ENCODE data around the gene IL13. TPM values are rescaled to one million over a fixed set of nuclear protein-coding genes. Genes with fewer than 3 reads are reported as not detected.

The IL13 gene
- polyA plus RNA-seq, 1 donor (not counting 4 experiments of a cell fraction or from before 2014, with no cell fraction given): not detected

GRCh38 chr5:132669966-132670882 is 12.3 kb downstream of the IL13 start:
- FAIRE-seq (no peak), DNase-seq (ENCODE audit: low read depth, low spot score) (no peak)
- no peaks in the 10 kb centered on the region for H3K79me2 ChIP-seq (ENCODE audit: control insufficient read depth, insufficient read depth, low read length)
- no peaks in the 10 kb centered on the region for H3K9me1 ChIP-seq (ENCODE audit: control insufficient read depth, extremely low read depth, insufficient read depth, low read length)
- dilution Hi-C loops (cut with MboI; ENCODE audit: extremely low pct_ligation_motif_present, low sequenced_read_pairs): no loop called here
- H3K4me2 ChIP-seq (ENCODE audit: control insufficient read depth, extremely low read depth, insufficient read depth, low read depth, low read length): no peak overlapping the region
- no peak overlapping the region for H3K27ac ChIP-seq (ENCODE audit: control insufficient read depth, insufficient read depth, low read length)
- H3K9ac ChIP-seq (ENCODE audit: control insufficient read depth, extremely low read depth, insufficient read depth, low read length): no peak overlapping the region
- TF ChIP-seq, protein P1, sequence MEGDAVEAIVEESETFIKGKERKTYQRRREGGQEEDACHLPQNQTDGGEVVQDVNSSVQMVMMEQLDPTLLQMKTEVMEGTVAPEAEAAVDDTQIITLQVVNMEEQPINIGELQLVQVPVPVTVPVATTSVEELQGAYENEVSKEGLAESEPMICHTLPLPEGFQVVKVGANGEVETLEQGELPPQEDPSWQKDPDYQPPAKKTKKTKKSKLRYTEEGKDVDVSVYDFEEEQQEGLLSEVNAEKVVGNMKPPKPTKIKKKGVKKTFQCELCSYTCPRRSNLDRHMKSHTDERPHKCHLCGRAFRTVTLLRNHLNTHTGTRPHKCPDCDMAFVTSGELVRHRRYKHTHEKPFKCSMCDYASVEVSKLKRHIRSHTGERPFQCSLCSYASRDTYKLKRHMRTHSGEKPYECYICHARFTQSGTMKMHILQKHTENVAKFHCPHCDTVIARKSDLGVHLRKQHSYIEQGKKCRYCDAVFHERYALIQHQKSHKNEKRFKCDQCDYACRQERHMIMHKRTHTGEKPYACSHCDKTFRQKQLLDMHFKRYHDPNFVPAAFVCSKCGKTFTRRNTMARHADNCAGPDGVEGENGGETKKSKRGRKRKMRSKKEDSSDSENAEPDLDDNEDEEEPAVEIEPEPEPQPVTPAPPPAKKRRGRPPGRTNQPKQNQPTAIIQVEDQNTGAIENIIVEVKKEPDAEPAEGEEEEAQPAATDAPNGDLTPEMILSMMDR (optimal IDR thresholded peaks at IDR 0.05 in 1 of 3, IDR thresholded peaks at IDR 0.05 in 1 of 3, conservative IDR thresholded peaks at IDR 0.05 in 1 of 3; ENCODE audit: extremely low read depth in 1 of 3, insufficient read depth in 2 of 3, low read length in 3 of 3): no peak
- TF ChIP-seq EZH2 (IDR thresholded peaks at IDR 0.05; ENCODE audit: low read length): no peak
- no peak overlapping the region for H2AFZ ChIP-seq (ENCODE audit: control insufficient read depth, low read length)
- H4K20me1 ChIP-seq (ENCODE audit: control insufficient read depth, extremely low read depth, insufficient read depth, low read length): no peaks in the 10 kb centered on the region
- no peaks in the 10 kb centered on the region for H3K36me3 ChIP-seq (ENCODE audit: control insufficient read depth in 2 of 2, extremely low read depth in 1 of 2, insufficient read depth in 2 of 2, low read length in 2 of 2)
- H3K27me3 ChIP-seq (ENCODE audit: control insufficient read depth, extremely low read depth, insufficient read depth, low read length): no peaks in the 10 kb centered on the region
- H3K4me3 ChIP-seq (ENCODE audit: control insufficient read depth in 2 of 3, extremely low read depth in 1 of 3, insufficient read depth in 2 of 3, low read depth in 1 of 3, low read length in 3 of 3): no peak overlapping the region
- H3K4me1 ChIP-seq (ENCODE audit: control insufficient read depth, extremely low read depth, insufficient read depth, low read length): peaks cover 14% of the 10 kb centered on the region
- H3K9me3 ChIP-seq (ENCODE audit: control insufficient read depth, low read depth, low read length): no peaks in the 10 kb centered on the region

- no peak for TF ChIP-seq EZH2 (IDR thresholded peaks at IDR 0.05; ENCODE audit: low read length)
- TF ChIP-seq, protein P1 (optimal IDR thresholded peaks at IDR 0.05 in 1 of 3, IDR thresholded peaks at IDR 0.05 in 1 of 3, conservative IDR thresholded peaks at IDR 0.05 in 1 of 3; ENCODE audit: extremely low read depth in 1 of 3, insufficient read depth in 2 of 3, low read length in 3 of 3): no peak
Measured at GRCh38 chr5:132671000-132671399, 13.0 kb downstream of the IL13 start.

More at GRCh38 chr5:132671000-132671399, 13.0 kb downstream of the IL13 start:
- Histone ChIP-seq H3K79me2 (ENCODE audit: control insufficient read depth, insufficient read depth, low read length) (no peaks in the 10 kb centered on the region), H3K9me3 (ENCODE audit: control insufficient read depth, low read depth, low read length) (no peaks in the 10 kb centered on the region), H3K9ac (ENCODE audit: control insufficient read depth, extremely low read depth, insufficient read depth, low read length) (no peak overlapping the region), H3K9me1 (ENCODE audit: control insufficient read depth, extremely low read depth, insufficient read depth, low read length) (no peaks in the 10 kb centered on the region), H2AFZ (ENCODE audit: control insufficient read depth, low read length) (no peak overlapping the region), H4K20me1 (ENCODE audit: control insufficient read depth, extremely low read depth, insufficient read depth, low read length) (no peaks in the 10 kb centered on the region), H3K36me3 (ENCODE audit: control insufficient read depth in 2 of 2, extremely low read depth in 1 of 2, insufficient read depth in 2 of 2, low read length in 2 of 2) (no peaks in the 10 kb centered on the region), H3K27ac (ENCODE audit: control insufficient read depth, insufficient read depth, low read length) (no peak overlapping the region), H3K4me1 (ENCODE audit: control insufficient read depth, extremely low read depth, insufficient read depth, low read length) (peaks cover 14% of the 10 kb centered on the region), H3K4me3 (ENCODE audit: control insufficient read depth in 2 of 3, extremely low read depth in 1 of 3, insufficient read depth in 2 of 3, low read depth in 1 of 3, low read length in 3 of 3) (no peak overlapping the region), H3K27me3 (ENCODE audit: control insufficient read depth, extremely low read depth, insufficient read depth, low read length) (no peaks in the 10 kb centered on the region), H3K4me2 (ENCODE audit: control insufficient read depth, extremely low read depth, insufficient read depth, low read depth, low read length) (no peak overlapping the region)
- no peak for FAIRE-seq
- no peak for DNase-seq (ENCODE audit: low read depth, low spot score)
- dilution Hi-C loops (cut with MboI; ENCODE audit: extremely low pct_ligation_motif_present, low sequenced_read_pairs): no loop called here

All from keratinocyte (primary cell).